DND-41 (cell line): Measurements from ENCODE around the gene MYO5A.
A peak's percentile ranks its signal among the peaks of the same experiment; 100 is the strongest.
"Not testable (repeated sequence)": the region's sequence is repeated elsewhere in the genome, so short reads cannot be mapped to it uniquely, and the experiment has no call there.

Source experiments
- ATAC-seq: fragments of 200-7000 bp; cut with Tn5 transposase; 3 replicates; pipeline ENCODE4 v1.9.1; 2021; ENCODE audit warnings: low read depth; ENCODE audit not compliant: insufficient read depth
- DNase-seq: peaks from one replicate; pipeline ENCODE4 v3.0.0-alpha.2; 2020
- H2AFZ ChIP-seq: 2 replicates; pipeline ENCODE4 v1.6.0; 2012; ENCODE audit warnings: low read depth, low read length
- H3K27ac ChIP-seq: 2 replicates; pipeline ENCODE4 v1.5.1; 2012; ENCODE audit warnings: low read length, inconsistent platforms
- H3K27me3 ChIP-seq: fragments of 200-600 bp; sonication (generic); 2 replicates; pipeline ENCODE4 v1.6.0; 2012; ENCODE audit warnings: low read length, mild to moderate bottlenecking, inconsistent platforms; ENCODE audit not compliant: insufficient read depth, poor library complexity
- H3K36me3 ChIP-seq: 2 replicates; pipeline ENCODE4 v1.5.1; 2012; ENCODE audit warnings: low read length, inconsistent platforms; ENCODE audit not compliant: insufficient read depth
- H3K4me1 ChIP-seq: 2 replicates; pipeline ENCODE4 v1.5.1; 2012; ENCODE audit warnings: mild to moderate bottlenecking, low read length; ENCODE audit not compliant: insufficient read depth
- H3K4me2 ChIP-seq: 2 replicates; pipeline ENCODE4 v1.6.0; 2012; ENCODE audit warnings: mild to moderate bottlenecking, moderate library complexity, low read length, inconsistent platforms; ENCODE audit not compliant: insufficient read depth
- H3K4me3 ChIP-seq, 2 experiments: fragments of 200-600 bp in 1 of 2; shearing (Covaris generic) in 1 of 2; 2 replicates each; pipeline ENCODE4 v1.5.1; 2012 to 2016; ENCODE audit warnings: inconsistent platforms in 2 of 2, low read length in 2 of 2, mild to moderate bottlenecking in 2 of 2, low read depth in 1 of 2, moderate library complexity in 1 of 2
- H3K79me2 ChIP-seq: 2 replicates; pipeline ENCODE4 v1.6.0; 2012; ENCODE audit warnings: low read length, inconsistent platforms; ENCODE audit not compliant: insufficient read depth
- H3K9ac ChIP-seq: 2 replicates; pipeline ENCODE4 v1.6.0; 2012; ENCODE audit warnings: low read depth, mild to moderate bottlenecking, inconsistent platforms, low read length, moderate library complexity
- H3K9me3 ChIP-seq: 2 replicates; pipeline ENCODE4 v1.5.1; 2012; ENCODE audit warnings: low read length, moderate library complexity, mild to moderate bottlenecking, inconsistent platforms; ENCODE audit not compliant: insufficient read depth, severe bottlenecking
- H4K20me1 ChIP-seq: 2 replicates; pipeline ENCODE4 v1.6.0; 2012; ENCODE audit warnings: low read length; ENCODE audit not compliant: insufficient read depth
- EZH2 ChIP-seq: IDR thresholded peaks from 3 replicates; pipeline ENCODE4 v1.6.1; 2012; ENCODE audit warnings: borderline replicate concordance, low read depth, mild to moderate bottlenecking, moderate library complexity, low read length, inconsistent platforms; ENCODE audit not compliant: severe bottlenecking
- TF ChIP-seq, protein P1 (sequence below): IDR thresholded peaks from 2 replicates; pipeline ENCODE4 v1.5.1; 2012; ENCODE audit warnings: borderline replicate concordance, low read length, moderate library complexity, mild to moderate bottlenecking; ENCODE audit not compliant: poor library complexity, severe bottlenecking; ENCODE audit errors: extremely low read depth

The MYO5A gene

DNA sequence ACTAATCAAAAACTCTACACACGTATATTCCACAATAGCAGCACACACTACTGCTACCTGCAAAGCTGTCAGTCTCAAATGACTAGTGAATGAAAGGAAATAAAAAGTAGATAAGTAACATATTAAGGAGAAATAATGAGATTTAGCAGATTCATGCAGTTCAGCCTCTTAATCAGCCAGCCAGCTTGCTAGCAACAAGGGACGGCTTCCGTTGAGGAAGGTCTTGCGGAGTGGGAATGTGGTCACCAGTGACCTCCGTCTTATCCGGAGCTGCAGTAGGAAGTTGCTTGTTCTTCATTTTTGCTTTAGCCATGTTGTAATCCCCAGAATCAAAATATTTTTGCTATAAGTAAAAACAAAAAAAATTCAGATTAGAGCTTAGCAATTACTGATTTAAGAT, 23.1 kb upstream of the MYO5A start:
- Histone ChIP-seq H3K36me3 (peaks cover 81% of the 10 kb centered on the region), H3K27me3 (no peaks in the 10 kb centered on the region), H3K4me2 (no peak overlapping the region), H3K9ac (no peak overlapping the region), H3K27ac (no peak overlapping the region), H4K20me1 (peaks cover 25% of the 10 kb centered on the region; the same call in 1 of the 2 replicates), H2AFZ (no peak overlapping the region), H3K9me3 (no peaks in the 10 kb centered on the region), H3K4me1 (no peaks in the 10 kb centered on the region), H3K4me3 (no peak overlapping the region), H3K79me2 (peaks cover 43% of the 10 kb centered on the region)
- TF ChIP-seq EZH2 = no peak
- TF ChIP-seq, protein P1, sequence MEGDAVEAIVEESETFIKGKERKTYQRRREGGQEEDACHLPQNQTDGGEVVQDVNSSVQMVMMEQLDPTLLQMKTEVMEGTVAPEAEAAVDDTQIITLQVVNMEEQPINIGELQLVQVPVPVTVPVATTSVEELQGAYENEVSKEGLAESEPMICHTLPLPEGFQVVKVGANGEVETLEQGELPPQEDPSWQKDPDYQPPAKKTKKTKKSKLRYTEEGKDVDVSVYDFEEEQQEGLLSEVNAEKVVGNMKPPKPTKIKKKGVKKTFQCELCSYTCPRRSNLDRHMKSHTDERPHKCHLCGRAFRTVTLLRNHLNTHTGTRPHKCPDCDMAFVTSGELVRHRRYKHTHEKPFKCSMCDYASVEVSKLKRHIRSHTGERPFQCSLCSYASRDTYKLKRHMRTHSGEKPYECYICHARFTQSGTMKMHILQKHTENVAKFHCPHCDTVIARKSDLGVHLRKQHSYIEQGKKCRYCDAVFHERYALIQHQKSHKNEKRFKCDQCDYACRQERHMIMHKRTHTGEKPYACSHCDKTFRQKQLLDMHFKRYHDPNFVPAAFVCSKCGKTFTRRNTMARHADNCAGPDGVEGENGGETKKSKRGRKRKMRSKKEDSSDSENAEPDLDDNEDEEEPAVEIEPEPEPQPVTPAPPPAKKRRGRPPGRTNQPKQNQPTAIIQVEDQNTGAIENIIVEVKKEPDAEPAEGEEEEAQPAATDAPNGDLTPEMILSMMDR = no peak
- ATAC-seq (no peak), DNase-seq (no peak)

DNA sequence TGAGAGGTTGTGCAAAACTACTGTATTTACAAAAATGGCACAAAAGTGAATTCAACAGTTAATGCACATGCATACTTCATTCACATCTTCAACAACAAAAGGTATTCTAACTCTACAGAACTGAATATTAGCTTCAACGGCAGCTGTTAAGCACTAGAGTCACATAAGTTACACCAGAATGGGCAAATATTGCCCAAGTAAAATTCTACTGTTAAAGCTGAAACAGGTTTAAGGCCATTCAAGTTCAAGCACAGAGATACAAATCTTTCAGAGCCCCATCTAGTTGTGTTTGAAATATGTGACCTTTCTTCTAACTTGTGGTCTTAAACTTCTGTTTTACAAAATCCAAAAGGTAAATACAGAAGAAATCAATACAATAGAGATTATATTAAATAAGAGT, 22.5 kb upstream of the MYO5A start:
- H3K4me3 ChIP-seq, H2AFZ ChIP-seq, DNase-seq, H3K27me3 ChIP-seq, H3K4me2 ChIP-seq, ATAC-seq, H3K9ac ChIP-seq, H3K27ac ChIP-seq, H3K4me1 ChIP-seq, H3K9me3 ChIP-seq: not testable (repeated sequence)
- H3K79me2 ChIP-seq = peaks cover 37% of the 10 kb centered on the region
- peaks cover 24% of the 10 kb centered on the region for H4K20me1 ChIP-seq
- peaks cover 82% of the 10 kb centered on the region for H3K36me3 ChIP-seq

DNA sequence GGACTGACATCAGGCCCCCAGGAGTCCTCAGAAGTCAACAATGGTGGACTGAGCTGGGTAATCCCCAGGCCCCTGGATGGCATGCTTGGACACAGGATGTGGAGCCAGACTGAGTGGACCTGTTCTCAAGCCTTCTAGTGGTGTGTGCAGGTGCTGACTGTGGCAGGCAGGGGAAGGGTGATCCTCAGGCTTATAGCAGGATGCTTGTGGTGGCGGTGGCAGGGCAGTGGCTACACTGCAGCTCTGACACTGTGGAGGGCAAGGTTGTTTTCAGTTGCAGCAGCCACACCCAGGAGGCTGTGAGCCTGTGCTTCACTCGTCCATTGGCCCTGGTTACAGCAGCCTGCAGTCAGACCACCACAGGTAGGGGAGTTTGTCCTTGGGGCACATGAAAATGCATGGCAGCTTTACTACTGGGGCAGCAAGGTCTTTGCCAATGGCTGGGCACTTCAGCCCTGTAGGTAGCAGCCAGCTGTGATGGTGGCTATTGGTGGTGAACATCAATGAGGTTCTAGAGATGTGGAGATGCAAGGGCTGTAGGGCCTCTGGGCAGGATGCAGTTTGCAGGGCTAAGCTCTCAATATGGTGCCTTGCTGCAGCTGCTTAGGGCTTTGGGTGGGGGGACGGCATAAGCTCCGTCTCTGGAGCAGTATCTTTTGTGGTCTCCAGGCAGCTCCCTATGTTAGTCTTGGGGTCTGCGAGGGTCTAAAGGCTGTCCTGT, 17.5 kb upstream of the MYO5A start:
- H3K4me2 ChIP-seq = no peak overlapping the region
- no peak overlapping the region for H3K27ac ChIP-seq
- DNase-seq = no peak
- peaks cover 6% of the 10 kb centered on the region for H4K20me1 ChIP-seq
- H3K79me2 ChIP-seq = no peaks in the 10 kb centered on the region
- H3K9me3 ChIP-seq = no peaks in the 10 kb centered on the region
- H3K4me1 ChIP-seq = no peaks in the 10 kb centered on the region
- H3K27me3 ChIP-seq = no peaks in the 10 kb centered on the region
- H3K4me3 ChIP-seq = no peak overlapping the region
- no peak overlapping the region for H3K9ac ChIP-seq
- H2AFZ ChIP-seq = no peak overlapping the region
- ATAC-seq = peak; percentile 59
- TF ChIP-seq, protein P1 = no peak
- no peak for TF ChIP-seq EZH2
- peaks cover 44% of the 10 kb centered on the region for H3K36me3 ChIP-seq

DNA sequence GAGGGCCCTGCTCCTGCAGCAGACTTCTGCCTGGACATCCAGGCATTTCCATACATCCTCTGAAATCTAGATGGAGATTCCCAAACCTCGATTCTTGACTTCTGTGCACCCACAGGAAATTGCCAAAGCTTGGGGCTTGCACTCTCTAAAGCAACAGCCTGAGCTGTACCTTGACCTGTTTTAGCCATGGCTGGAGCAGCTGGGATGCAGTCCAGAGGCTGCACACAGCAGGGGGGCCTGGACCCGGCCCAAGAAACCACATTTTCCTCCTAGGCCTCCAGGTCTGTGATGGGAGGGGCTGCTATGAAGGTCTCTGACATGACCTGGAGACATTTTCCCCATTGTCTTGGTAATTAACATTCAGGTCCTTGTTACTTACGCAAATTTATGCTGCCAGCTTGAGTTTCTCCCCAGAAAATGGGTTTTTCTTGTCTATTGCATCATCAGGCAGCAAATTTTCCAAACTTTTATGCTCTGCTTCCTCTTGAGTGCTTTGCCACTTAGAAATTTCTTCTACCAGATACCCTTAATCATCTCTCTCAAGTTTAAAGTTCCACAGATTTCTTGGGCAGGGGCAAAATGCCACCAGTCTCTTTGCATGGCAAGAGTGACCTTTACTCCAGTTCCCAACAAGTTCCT, 11.8 kb upstream of the MYO5A start:
- no peak overlapping the region for H2AFZ ChIP-seq
- H3K27ac ChIP-seq = no peak overlapping the region
- TF ChIP-seq, protein P1 = no peak
- no peak for TF ChIP-seq EZH2
- H3K4me2 ChIP-seq = no peak overlapping the region
- DNase-seq (no peak), ATAC-seq (no peak)
- H3K9me3 ChIP-seq = no peaks in the 10 kb centered on the region
- no peak overlapping the region for H3K9ac ChIP-seq
- H3K4me1 ChIP-seq = no peaks in the 10 kb centered on the region
- H4K20me1 ChIP-seq = no peaks in the 10 kb centered on the region
- H3K79me2 ChIP-seq = no peaks in the 10 kb centered on the region
- H3K36me3 ChIP-seq = no peaks in the 10 kb centered on the region
- H3K4me3 ChIP-seq = no peak overlapping the region
- H3K27me3 ChIP-seq = no peaks in the 10 kb centered on the region
